Lower leg skin (tissue), 3 donors: ENCODE data around the gene RGS9.

Experiments used
- CTCF ChIP-seq, 3 donors: fragments of 450-650 bp; IDR thresholded peaks; one replicate each; pipeline ENCODE4 v1.5.1; 2016; ENCODE audit warnings: antibody characterized with exemption in 3 of 3, mild to moderate bottlenecking in 3 of 3, moderate library complexity in 2 of 3
- POLR2A ChIP-seq, 2 donors: fragments of 450-650 bp; IDR thresholded peaks; one replicate each; pipeline ENCODE4 v1.6.1; 2016 to 2017; ENCODE audit warnings: antibody characterized with exemption in 2 of 2, mild to moderate bottlenecking in 1 of 2, moderate library complexity in 1 of 2

DNA sequence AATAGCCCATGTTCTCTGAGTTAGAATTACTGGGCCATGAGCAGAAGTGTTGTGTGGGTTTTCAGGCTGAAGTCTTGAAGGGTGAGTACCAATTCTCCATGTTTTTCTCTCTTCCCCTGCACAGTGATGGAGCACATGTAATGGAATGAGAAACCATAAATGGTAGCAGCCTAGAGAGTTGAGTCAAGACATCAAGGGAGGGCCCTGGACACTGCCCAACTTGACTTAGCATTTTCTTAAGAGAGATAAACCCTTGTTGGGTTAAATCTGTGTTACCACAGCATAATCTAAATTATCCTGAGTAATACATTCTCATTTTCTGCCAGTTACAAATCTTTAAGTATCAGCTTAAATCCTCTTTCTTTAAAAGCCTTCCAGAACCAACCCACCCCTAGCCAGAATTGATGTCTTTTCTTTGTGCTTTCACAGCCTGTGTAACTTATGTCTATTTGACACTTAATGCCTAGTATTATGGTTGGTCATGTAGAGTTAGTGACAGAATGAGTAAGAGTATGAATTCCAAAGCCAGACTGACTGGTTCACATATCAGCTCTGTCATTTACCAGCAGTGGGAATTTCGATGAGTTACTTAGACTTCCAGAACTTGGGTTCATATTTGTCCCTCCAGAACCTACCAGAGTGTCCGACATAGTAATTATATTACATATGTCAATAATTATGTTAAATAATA lies 27.0 kb upstream of the RGS9 start:
- no peak for TF ChIP-seq CTCF (IDR thresholded peaks at IDR 0.05)
- TF ChIP-seq POLR2A (IDR thresholded peaks at IDR 0.05): no peak
